Hematopoietic multipotent progenitor cell treated with erythropoietin and hydrocortisone succinate and interleukin-3 and kit ligand, for 17 days (in vitro differentiated cells): ENCODE measurements around the gene ARHGAP31.
"Not testable (repeated sequence)": the region's sequence is repeated elsewhere in the genome, so short reads cannot be mapped to it uniquely, and the experiment has no call there.

ENCODE experiments used
- DNase-seq: peaks from one replicate; pipeline ENCODE4 v3.0.0-alpha.2; 2015; ENCODE audit warnings: low spot score

Gene ARHGAP31

DNA sequence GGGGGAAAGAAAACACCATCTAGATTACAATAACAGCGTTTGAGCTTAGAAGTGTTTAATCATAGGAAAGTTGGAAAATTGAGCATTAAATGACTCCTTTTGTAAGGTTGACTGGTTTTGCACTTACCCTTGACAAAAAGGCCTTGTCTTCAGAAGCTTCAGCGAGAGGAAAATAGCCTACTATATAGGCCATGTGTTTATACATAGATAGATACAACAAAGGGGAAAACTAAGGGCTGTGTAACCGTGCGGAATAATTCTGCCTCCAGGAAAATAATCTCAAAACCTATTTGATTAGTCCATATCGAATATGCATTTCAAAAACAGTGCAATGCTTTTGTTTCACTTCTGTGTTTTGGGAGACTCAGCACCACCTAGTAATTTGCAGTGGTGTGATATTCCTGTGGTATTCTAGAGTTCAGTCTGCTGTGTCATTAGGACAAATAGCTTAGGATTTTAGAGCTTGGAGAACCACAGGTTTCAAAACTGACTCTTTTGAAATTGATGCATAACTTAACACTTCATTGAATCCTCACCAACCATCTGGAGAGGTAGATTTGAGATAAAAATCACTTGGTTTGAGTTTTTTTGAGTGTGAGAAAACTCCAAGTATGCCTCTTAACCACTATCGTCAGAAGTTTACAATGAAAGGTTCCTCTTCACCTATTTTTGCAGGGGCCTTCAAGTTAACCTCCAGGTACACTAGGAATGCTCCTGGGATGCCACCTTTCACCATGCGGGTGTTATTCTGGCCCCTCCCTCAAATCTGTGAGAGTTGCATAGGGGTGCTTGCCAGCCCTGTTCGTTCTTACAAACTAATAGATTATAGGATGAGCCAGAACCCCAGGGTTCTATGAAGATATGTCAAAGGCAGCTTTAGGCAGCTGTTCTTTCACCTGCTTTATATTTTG is 1.9 kb downstream of the ARHGAP31 start:
- no peak for DNase-seq

DNA sequence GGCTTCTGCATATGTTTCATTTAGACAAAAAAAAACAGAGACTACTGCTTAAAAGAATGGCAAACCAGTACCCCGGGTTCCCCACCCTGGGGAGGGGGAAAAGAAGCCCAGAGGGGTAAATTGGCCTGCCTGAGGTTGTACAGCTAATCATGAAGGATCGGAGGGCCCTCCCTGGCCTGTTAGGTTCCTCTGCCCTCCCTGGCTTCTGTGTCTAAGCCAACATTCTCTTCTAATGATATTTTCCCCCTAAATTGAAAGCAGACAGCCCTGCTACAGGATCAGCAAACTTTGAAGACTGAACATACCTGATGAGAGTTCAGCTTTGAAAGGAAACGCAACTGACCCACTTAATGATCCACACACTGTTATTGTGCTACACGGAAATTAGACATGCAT is 2.5 kb downstream of the ARHGAP31 start:
- DNase-seq = no peak

DNA sequence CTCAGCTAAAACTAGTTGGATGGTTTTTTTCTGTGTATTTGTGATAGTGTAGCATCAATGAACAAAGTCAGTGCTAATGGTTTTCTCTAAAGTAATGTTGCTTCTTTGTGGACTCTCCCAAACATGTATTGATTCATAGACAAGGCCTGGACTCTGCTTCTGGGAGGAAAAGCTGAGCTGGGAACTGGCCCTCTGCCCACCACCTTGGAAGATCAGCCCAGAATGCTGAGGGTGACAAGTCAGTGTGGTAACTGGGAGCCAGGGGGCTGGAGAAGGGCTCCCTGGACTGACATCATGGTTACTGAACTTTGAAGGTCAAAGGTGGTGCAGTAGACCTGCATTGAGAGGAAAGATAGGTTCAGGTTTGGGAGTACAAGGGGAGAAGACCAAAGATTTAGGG is 3.0 kb downstream of the ARHGAP31 start:
- DNase-seq = no peak

DNA sequence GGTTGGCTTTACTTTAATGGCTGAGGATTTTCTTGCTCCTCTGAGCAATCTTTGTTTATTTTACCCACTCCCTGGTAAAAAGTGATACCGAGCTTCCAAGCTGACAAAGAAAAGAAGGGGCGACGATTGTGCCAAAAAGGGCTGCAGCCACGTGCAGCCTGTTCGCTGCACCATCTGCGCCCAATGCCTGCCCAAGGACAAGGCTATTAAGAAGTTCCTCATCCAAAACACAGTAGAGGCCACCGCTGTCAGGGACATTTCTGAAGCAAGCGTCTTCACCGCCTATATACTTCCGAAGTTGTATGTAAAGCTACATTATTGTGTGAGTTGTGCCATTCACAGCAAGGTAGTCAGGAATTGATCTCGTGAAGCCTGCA is 4.4 kb downstream of the ARHGAP31 start:
- DNase-seq = no peak

DNA sequence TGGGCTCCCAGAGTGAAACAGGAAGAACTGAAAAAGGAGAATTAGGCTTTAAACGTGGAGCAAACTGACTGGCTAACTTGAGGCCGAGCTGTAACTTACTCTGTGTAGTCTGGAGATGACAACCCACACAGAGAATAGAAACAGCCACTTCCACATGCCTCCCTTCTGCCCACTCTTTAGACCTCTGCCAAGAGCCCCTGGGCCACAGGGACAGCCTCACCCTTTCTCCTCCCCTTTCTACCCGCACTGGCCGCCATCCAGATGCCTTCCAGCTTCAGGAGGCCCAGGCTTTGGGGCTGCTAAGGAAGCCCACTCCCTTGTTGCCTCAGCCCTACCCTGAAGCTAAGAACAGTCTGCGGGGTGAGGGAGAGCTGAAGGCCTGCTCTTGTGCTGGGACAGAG is 6.8 kb downstream of the ARHGAP31 start:
- DNase-seq = no peak

DNA sequence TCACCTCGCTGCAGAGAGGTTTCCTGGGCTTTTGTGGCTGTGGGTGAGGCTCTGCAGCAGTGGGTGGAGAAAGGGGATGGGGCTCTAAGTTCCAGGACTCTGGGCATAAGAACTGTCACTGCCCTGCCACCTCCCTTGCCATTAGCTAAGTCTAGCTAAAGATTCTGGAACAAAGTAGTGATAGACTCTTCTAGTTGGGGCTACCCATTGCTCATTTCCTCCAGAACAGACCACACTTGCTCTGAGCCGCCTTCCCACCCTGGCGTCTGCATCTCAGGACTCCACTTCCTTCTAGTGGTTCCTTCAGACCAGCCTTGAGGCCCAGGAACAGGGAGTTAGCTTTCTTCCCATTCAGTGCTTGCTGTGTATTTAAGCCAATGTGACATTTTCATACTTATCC is 7.5 kb downstream of the ARHGAP31 start:
- no peak for DNase-seq

DNA sequence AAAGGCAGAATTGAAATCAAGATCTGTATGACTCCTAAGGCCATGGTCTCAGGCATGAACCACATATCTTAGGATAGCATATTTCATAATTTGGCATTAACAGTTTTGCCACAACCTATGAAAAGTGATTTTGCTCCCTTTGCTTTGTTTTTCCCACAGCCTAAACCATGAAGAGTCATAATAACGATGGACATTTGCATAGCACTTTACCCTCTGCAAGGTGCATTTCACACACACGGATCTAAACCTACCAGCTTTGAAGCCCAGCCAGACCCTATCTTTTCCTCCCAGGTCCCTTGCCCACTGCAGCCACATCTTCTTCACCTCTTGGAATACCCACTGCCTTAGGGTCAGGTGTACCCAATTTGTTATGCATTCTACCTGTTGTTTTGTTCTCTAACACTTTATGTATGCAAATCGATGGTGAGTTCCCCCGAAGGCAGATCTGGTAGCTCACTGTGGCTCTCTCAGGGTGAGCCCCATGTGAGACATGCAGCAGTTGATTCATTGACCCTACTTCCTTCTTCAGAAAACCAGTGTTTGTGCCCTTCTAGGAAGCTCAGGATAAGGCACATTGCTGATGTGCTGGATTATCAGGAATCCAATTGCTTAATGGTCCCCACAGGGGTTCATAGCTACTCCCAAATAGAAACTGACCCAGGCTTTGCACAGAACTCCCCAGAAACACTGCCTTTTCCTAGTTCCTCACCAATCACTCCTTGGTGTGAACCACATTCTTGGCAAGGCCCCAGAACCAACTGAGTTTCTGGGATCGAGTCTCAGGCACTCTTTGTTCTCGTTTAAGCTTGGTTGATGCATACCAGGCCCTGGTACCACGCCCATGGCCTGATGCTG is 8.7 kb downstream of the ARHGAP31 start:
- DNase-seq = no peak

DNA sequence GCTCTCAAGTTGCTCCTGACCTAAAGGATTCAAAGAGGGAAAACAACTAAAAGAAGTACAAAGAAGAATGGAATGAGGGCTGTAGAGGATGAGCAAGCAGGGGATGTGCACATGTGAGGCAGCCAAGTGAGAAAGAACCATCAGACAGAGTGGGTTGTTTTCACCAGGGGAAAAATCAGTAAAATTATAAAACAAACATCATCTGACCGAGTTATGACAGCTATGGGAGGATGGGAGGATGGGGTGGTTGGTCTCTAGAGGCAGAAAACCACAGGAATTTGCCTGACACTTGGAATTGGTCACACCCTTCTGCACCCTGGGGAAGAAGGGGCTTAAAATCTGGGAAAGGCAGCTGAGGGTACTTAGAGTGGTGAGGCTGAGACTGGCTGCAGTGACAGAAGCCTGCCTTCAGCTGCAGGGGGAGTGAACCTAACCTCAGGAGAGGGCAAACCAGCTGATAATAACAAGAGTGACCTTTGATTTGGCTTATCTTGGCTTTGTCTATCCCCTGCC is 10.1 kb downstream of the ARHGAP31 start:
- no peak for DNase-seq

DNA sequence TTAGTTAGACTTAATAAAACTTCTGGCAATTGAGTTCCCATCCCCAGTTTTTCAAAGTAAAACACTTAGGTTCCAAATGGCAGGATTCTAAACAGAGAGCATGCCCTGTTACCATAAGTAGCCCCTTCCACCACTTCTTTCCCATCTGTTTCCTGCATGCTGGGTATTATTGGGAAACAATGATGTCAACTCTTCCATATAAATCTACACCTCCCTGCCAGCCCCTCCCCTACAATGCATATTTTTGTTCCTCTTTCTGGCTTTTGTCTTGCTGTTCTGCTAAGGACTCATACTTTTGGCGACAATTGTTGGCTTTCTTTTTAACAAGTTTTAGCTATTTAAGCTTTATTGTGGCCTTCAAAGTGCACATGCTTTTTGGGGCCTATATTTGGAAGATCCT is 11.1 kb downstream of the ARHGAP31 start:
- DNase-seq = no peak

DNA sequence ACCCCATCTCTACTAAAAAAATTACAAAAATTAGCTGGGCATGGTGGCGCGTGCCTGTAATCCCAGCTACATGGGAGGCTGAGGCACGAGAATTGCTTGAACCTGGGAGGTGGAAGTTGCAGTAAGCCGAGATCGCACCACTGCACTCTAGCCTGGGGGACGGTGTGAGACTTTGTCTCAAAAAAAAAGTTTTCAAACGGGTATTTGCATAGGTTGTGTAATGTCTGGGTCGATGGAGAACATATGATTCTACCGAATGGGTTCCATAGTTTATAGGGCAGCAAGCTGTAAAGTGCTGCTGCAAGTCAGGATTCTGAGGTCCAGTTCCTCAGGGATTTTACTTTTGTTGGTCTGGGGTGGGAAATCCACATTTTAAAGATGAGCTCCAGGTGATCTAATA is 12.2 kb downstream of the ARHGAP31 start:
- DNase-seq = not testable (repeated sequence)

DNA sequence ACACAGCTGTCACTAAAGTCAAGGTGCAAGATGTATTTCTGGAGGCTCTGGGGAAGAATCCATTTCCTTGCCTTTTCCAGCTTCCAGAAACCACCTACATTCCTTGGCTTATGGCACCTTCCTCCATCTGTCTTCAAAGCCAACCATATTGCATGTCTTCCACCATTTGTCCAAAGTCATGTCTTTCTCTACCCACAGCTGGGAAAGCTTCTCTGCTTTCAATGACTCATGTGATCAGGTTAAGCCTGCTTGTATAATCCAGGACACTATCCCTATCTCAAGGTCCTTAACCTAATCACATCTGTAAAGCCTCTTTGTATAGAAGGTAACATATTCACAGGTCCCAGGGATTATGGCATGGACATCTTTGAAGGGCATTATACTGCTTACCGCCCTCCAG is 14.2 kb downstream of the ARHGAP31 start:
- DNase-seq = no peak

DNA sequence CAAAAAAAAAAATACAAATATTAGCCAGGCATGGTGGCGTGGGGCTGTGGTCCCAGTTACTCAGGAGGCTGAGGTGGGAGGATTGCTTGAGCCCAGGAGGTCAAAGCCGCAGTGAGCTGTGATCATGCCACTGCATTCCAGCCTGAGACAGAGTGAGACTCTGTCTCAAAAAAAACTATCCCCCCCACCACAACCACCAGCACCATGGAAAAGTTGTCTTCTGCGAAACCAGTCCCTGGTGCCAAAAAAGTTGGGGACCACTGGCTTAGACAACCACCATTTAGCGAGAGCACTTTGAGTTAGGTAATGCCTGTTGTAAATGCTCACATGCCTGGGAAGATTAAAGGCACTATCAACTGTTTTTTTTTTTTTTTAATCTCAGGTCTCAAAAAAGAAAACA is 15.4 kb downstream of the ARHGAP31 start:
- no peak for DNase-seq

DNA sequence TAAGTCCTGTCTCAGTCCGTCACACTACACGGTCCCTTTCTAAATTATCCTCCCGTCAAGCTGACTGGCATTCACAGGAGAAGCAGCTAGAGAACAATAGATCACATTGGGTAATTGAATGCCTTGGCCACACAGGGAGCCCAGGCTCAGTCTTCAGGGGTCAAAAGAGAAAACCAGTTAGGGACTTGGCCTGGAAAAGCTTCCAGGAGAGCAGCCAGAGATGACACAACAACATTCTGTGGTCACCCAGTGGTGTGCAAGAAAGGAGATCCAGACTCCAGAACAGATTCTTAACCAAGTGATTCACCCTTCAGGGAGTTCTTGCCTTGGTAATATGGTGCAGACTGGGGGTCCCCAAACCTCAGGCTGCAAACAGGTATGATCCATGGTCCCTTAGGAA is 15.9 kb downstream of the ARHGAP31 start:
- no peak for DNase-seq

DNA sequence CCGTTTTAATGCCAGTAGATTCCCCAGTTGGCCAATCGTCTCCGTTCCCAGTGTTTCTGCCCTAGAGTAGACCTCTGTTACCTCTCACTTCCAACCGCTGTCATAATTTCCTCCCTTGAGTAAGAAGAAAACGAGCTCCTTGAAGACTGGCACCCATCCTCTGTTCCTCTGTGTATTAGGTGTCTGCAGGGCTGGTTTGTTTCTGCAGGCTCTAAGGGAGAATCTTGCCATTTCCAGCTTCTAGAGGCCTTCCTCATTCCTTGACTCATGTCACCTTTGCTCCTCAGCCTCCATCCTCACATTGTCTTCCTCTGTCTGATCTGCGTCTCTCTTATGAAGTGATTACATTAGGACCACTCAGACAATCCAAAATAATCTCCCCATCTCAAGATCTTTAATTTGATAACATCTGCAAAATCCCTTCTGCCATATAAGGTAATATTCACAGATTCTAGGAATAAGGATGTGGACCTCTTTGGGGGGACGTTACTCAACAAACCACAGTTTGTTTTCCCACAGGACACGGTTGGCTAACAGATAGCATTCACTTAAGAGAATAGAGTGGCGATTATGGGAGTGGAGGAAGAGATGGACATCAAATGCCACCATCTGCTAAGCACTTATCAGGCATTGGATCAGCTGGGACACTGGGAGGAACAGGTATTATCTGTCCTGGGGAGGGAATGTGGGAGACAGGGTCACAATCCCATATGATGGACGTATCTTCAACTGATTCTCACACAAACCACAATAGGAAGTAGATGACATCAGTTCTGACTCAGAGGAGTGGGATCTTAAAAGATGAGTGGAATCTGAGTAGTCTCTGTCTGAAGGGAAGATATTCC is 17.1 kb downstream of the ARHGAP31 start:
- no peak for DNase-seq

DNA sequence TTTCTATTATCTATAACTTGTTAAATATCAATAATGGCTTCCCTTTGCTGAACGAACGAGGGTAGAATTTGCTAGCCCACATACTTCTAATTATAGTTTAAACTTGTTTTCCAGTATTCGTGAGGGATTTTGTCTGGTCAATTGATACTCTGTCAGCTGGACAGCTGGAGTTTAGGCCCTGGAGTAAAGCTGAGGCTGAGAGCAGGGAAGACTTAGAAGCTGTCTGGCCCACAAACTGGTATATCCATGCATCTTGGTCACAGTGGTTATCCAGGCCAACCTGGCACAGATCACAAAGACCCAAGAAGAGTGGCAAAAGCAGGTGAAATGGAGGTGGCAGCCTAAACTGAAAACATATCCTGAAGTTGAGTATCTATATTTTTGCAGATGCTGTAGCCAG is 19.3 kb downstream of the ARHGAP31 start:
- DNase-seq = no peak

DNA sequence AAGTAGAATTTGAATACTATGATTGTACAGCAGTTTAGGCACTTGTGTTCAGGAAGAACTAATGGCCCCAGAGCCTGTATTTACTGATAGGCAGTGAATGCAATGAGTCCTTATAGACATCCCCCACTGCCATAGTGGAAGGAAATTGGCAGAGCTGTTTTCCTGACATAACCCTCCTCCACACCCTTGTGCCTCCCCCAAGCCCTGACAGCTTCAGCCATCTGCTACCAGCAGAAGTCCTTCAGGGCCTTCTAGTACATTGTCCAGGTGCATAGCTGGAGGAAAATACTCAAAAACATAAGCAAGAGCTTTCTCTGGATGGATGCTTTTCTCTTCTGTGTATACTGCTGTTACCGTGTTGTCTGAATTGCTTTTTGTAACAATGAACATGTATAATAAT is 20.6 kb downstream of the ARHGAP31 start:
- no peak for DNase-seq

DNA sequence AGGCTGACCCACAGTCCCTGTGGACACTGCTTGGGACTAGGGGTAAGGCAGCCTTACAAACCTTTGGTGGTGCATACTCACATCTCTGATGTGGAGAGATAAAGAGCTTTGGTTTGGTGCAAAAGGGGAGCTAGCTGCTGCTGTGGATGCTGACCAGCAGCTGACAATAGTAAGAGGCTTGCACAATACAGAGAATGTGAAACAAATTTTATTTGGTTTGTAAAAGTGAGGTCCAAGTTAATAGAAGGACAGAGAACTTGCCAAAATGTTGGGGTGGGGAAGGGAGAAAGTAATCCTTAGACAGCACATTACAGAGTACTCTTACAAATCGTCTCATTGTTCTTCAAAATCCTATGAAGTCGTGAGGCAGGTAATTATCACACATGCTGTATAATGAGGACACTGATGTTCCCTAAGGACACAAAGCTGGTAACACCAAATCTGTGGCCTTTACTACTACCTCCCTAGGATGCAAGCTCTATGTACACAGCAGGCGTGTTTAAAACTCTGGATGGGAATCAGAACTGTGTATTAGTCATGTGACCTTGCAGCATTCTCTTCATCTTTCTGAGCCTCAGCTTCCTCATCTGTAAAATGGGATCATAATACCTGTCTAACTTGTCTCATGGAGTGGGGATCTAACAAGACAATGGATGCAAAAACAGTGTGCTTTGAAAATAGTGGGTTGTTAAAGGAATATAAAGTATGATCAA is 21.6 kb downstream of the ARHGAP31 start:
- DNase-seq = no peak

DNA sequence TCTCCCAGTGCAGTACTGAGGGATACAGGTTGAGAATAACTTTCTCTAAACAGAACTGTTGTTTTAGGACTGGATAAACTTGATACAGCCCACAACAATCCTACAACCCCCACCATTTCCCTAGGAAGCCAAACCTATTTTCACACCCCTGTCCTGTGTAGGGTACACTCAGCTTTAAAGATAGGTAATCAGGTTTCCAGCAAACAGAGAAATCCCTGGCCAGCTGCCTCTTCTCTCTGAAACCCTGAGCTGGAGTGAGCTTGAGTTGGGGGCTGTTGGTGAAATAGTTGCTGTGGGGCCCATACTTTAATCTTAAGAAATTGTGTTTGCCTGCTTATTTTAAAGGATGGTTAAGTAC is 22.1 kb downstream of the ARHGAP31 start:
- no peak for DNase-seq

DNA sequence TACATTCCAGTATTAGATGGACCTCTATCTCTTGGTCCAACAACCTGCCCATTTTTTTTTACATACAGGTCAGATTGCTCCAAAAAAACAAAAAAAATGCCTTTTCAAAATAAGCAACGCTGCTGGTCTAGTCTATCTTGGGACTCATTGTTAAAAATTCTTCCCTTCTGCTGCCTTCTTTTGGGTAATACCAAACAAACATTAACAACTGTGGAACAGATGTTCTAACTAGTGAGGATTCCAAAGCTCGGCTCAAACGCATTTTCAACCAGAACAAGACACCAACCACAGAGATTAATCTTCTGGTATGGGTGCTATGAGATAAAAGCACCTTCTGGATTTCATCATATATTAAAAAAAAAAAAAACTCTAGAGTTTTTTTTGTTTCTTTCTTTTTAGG is 24.7 kb downstream of the ARHGAP31 start:
- DNase-seq = no peak

DNA sequence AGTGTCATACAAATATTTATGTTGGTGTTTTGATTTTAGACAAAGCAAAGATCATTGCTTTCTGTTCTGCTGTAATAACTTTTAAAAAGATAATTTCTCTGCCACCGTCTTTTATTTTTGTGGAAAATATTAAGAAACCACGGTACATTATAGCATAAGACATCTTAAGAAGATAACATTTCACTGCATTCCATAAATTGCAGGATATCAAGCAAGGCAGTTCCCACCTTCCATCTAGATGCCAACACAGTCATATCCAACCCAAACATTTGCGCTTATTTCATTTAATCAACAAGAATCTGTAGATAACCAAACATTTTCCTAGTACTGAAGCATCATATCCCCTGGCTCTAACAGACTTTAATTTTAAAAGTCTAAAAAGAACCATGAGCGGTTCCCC is 25.1 kb downstream of the ARHGAP31 start:
- no peak for DNase-seq

DNA sequence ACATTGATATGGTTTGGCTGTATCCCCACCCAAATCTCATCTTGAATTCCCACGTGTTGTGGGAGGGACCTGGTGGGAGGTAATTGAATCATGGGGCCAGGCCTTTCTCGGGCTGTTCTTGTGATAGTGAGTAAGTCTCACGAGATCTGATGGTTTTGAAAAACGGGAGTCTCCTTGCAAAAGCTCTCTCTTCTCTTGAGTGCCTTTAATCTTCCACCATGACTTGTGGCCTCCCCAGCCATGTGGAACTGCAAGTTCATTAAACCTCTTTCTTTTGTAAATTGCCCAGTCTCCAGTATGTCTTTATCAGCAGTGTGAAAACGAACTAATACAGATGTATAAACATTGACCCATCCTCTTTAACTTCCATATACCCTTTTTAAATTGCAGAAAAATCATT is 26.6 kb downstream of the ARHGAP31 start:
- not testable (repeated sequence) for DNase-seq
